HUES48 (cell line): ENCODE measurements around the gene LGALS12.

Source experiments
- H3K27ac ChIP-seq: one replicate; pipeline ENCODE4 v1.7.0; 2013; ENCODE audit warnings: low read depth, low read length, inconsistent platforms
- H3K27me3 ChIP-seq: 2 replicates; pipeline ENCODE4 v1.6.1; 2013; ENCODE audit warnings: mild to moderate bottlenecking, low read length; ENCODE audit not compliant: control insufficient read depth, insufficient read depth
- H3K36me3 ChIP-seq: 2 replicates; pipeline ENCODE4 v1.6.1; 2013; ENCODE audit warnings: low read length; ENCODE audit not compliant: control insufficient read depth, insufficient read depth
- H3K4me1 ChIP-seq: 2 replicates; pipeline ENCODE4 v1.6.1; 2013; ENCODE audit warnings: mild to moderate bottlenecking, low read length; ENCODE audit not compliant: control insufficient read depth, insufficient read depth
- H3K4me3 ChIP-seq: 2 replicates; pipeline ENCODE4 v1.5.1; 2013; ENCODE audit warnings: mild to moderate bottlenecking, low read depth, low read length
- H3K9ac ChIP-seq: 2 replicates; pipeline ENCODE4 v1.6.1; 2013; ENCODE audit warnings: mild to moderate bottlenecking, low read depth, low read length, moderate library complexity
- H3K9me3 ChIP-seq: 2 replicates; pipeline ENCODE4 v1.6.1; 2013; ENCODE audit warnings: low read length; ENCODE audit not compliant: control insufficient read depth, insufficient read depth

Gene LGALS12, protein sequence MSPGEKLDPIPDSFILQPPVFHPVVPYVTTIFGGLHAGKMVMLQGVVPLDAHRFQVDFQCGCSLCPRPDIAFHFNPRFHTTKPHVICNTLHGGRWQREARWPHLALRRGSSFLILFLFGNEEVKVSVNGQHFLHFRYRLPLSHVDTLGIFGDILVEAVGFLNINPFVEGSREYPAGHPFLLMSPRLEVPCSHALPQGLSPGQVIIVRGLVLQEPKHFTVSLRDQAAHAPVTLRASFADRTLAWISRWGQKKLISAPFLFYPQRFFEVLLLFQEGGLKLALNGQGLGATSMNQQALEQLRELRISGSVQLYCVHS

DNA sequence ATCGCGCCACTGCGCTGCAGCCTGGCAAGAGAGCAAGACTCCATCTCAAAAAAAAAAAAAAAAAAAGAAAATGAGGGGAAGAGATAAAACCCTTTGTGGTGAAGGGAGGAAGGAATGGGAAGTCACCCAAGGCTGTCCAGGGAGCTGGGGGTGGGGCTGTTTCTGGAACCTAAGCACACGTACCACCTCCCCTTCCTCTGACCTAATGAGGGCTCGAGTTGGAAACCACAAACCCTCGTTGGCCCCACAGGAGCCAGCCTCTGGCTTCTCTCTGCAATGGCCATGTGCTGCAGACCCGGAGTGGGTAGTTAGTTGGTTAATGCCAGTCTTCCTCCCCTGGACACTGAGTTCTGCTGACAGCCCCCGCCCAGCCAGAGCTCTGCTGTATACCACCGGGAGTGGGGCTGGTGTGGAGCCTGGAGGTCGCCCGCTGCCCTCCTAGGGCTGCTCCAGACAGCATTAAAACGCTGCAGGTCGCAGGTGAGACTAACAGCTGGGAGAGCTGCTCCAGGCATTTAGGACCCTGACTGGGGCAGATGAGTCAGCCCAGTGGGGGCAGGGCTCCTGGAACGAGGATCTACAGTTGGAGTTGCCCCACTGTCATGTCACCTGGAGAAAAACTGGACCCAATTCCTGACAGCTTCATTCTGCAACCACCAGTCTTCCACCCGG, at the start of gene LGALS12:
Gene LGALS12 (plus strand): TSS at position 228 of the 672 bp plus-strand sequence. CDS start 375 bp downstream, at position 603.
- H3K9me3 ChIP-seq, result 0 out of 2 replicates have a peak, but pooled peaks cover under 1% of the 10 kb centered on the region
- peaks cover 30% of the 10 kb centered on the region for H3K4me1 ChIP-seq
- peak within 1 kb of the TSS; percentile 22 for H3K27ac ChIP-seq
- no peaks in the 10 kb centered on the region for H3K27me3 ChIP-seq
- no peak within 1 kb of the TSS for H3K9ac ChIP-seq
- no peak within 1 kb of the TSS for H3K4me3 ChIP-seq
- H3K36me3 ChIP-seq, result no peaks in the 10 kb centered on the region

DNA sequence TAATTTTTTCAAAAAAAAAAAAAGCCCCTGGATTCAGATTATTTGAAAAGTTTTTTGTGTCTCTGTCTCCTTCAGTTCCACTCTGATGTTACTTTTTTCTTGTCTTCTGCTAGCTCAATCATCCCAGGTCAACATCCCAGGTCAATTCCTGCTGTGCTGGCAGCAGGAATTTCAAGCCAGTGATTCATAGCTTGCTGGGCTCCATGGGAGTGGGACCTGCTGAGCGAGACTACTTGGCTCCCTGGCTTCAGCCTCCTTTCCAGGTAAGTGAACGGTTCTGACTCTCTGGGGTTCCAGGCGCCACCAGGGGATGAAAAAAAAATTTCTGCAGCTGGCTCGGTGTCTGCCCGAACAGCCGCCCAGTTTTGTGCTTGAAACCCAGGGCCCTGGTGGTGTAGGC, 46.3 kb upstream of the LGALS12 start:
- H3K4me3 ChIP-seq, result no peak overlapping the region
- 0 out of 2 replicates have a peak, but pooled peaks cover 10% of the 10 kb centered on the region for H3K4me1 ChIP-seq
- 0 out of 2 replicates have a peak, but pooled peaks cover 4% of the 10 kb centered on the region for H3K36me3 ChIP-seq
- no peak overlapping the region for H3K9ac ChIP-seq
- H3K27me3 ChIP-seq, result no peaks in the 10 kb centered on the region
- H3K27ac ChIP-seq, result peak overlapping the region; percentile 84
- H3K9me3 ChIP-seq, result no peaks in the 10 kb centered on the region

DNA sequence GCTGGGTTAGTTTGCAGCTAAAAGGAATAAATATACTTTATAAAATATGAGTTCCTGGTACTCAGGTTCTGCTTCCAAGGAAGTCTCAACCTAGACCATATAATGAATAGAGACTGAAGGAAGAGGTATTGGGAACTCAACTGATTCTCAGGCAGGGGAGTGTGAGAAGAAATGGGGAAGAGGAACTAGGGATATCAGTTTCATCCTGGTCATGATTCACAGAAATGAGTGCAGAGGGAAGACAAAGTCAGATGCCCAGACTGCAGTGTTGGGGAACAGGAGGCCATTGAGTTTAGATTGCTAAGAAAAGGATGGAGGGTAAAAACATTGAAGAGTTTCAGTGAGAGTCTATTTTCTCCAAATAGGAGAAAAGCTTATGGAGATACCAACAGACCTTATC, 43.7 kb upstream of the LGALS12 start:
- Histone ChIP-seq H3K27ac (no peak overlapping the region), H3K4me3 (no peak overlapping the region), H3K9me3 (no peaks in the 10 kb centered on the region), H3K9ac (no peak overlapping the region), H3K27me3 (no peaks in the 10 kb centered on the region), H3K4me1 (0 out of 2 replicates have a peak, but pooled peaks cover 10% of the 10 kb centered on the region), H3K36me3 (0 out of 2 replicates have a peak, but pooled peaks cover 4% of the 10 kb centered on the region)

DNA sequence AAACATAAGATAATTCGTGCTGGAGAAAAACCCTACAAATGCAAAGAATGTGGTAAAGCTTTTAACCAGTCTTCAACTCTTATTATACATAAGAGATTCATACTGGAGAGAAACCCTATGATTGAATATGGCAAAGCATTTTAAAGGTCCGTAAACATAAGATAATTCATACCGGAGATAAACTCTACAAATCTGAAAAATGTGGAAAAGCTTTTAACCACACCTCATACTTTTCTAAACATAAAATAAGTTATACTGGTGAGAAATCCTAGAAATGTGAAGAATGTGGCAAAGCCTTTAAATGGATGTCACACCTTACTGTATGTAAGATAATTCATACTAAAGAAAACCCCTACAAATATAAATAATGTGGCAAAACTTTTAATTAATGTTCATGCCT, 35.6 kb upstream of the LGALS12 start:
- Histone ChIP-seq H3K9me3 (no peaks in the 10 kb centered on the region), H3K4me1 (no peaks in the 10 kb centered on the region), H3K9ac (no peak overlapping the region)

DNA sequence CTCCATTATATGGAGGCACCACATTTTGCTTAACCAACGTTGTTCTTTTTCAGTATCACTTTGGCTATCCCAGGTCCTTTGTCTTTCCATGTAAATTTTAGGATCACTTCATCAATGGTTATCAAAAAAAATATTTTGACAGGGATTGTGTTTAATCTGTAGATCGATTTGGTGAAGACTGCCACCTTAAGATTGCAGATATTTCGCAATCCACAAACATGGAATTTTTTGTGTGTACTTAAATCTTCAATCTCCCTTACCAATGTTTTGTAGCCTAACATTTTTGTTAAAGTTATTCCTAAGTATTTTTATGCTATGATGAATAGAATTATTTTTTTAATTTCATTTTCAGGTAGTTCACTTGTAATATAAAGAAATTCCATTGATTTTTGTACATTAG, 33.5 kb upstream of the LGALS12 start:
- no peak overlapping the region for H3K27ac ChIP-seq
- H3K27me3 ChIP-seq, result no peaks in the 10 kb centered on the region
- H3K9me3 ChIP-seq, result peaks cover 10% of the 10 kb centered on the region
- peaks cover 3% of the 10 kb centered on the region; the same call in 1 of the 2 replicates for H3K36me3 ChIP-seq
- H3K4me3 ChIP-seq, result no peak overlapping the region
- no peak overlapping the region for H3K9ac ChIP-seq
- H3K4me1 ChIP-seq, result no peaks in the 10 kb centered on the region

More for the DNA sequence above, 35.6 kb upstream of the LGALS12 start:
- Histone ChIP-seq H3K27ac (no peak overlapping the region), H3K36me3 (no peaks in the 10 kb centered on the region), H3K27me3 (no peaks in the 10 kb centered on the region), H3K4me3 (no peak overlapping the region)

DNA sequence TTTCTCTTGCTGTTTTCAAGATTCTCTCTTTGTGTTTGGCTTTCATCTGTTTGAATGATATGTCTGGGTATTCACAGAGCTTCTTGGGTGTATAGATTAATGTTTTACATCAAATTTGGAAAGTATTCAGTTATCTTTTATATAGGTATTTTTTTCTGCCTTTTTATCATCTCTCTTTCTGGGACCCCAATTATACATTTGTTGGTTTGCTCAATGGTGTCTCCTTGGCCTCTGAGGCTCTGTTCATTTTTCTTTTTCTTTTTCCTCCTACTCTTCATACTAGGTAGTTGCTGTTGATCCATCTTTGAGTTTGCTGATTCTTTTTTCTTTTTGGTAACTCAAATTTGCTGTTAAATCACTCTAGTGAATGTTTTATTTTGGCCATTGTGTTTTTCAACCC, 29.3 kb upstream of the LGALS12 start:
- Histone ChIP-seq H3K9ac (no peak overlapping the region), H3K27me3 (no peaks in the 10 kb centered on the region), H3K36me3 (peaks cover 3% of the 10 kb centered on the region; the same call in 1 of the 2 replicates), H3K4me1 (peaks cover 4% of the 10 kb centered on the region), H3K4me3 (no peak overlapping the region), H3K27ac (no peak overlapping the region), H3K9me3 (peaks cover 15% of the 10 kb centered on the region)

DNA sequence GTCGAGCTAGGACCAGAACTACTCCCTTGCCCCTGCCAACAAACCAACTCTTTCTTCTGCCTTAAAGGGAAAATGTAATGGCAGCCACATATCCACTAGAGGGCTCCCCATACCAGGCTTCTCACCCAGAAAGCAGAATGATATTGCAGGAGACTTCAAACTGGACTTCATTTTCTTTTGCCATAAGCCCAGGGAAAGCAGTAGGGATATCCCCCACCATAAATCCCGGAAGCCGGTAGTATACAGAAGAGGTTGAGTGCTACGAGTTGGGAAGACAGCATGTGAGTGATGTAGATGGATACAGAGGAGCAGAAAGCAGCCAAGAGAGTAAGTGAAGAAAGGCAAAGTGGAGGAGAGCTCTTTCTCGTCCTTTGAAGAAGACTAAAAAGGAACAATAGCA, 27.0 kb upstream of the LGALS12 start:
- Histone ChIP-seq H3K27ac (no peak overlapping the region), H3K27me3 (no peaks in the 10 kb centered on the region), H3K9ac (no peak overlapping the region), H3K36me3 (peaks cover 3% of the 10 kb centered on the region; the same call in 1 of the 2 replicates), H3K4me1 (peaks cover 8% of the 10 kb centered on the region), H3K4me3 (no peak overlapping the region), H3K9me3 (peaks cover 15% of the 10 kb centered on the region)

DNA sequence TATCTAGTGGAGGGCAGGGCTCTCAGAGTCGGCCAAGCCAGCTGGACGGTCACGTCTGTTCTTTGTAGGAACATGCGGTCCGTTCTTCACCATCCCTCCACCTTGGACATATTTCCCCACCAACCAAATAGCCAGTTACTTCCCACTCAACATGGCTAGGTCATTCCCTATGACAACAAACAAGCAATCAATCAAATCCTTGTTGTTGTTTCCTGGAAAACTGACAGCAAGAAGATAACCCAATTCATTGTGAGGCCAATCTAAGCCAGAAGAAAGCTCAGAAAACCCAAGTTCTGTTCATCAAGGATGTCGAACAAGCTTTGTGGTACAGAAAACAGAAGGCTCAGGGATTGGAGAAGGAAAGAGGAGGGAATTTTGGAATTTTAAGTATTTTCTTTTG, 25.8 kb upstream of the LGALS12 start:
- Histone ChIP-seq H3K4me3 (no peak overlapping the region), H3K27ac (no peak overlapping the region), H3K27me3 (no peaks in the 10 kb centered on the region), H3K9ac (no peak overlapping the region), H3K4me1 (peaks cover 8% of the 10 kb centered on the region), H3K36me3 (peaks cover 3% of the 10 kb centered on the region; the same call in 1 of the 2 replicates), H3K9me3 (peaks cover 19% of the 10 kb centered on the region)

DNA sequence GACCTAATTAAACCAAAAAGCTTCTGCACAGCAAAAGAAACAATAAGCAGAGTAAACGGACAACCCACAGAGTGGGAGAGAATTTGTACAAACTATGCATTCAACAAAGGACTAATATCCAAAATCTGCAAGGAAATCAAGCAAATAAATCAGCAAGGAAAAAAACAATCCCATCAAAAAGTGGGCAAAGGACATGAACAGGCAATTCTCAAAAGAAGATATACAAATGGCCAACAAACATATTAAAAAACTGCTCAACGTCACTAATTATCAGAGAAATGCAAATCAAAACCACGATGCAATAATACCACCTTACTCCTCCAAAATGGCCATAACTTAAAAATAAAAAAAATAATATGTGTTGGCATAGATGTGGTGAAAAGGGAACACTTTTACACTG, 20.1 kb upstream of the LGALS12 start:
- no peak overlapping the region for H3K4me3 ChIP-seq
- H3K4me1 ChIP-seq, result peaks cover 26% of the 10 kb centered on the region
- H3K27ac ChIP-seq, result no peak overlapping the region
- H3K27me3 ChIP-seq, result peaks cover 4% of the 10 kb centered on the region; the same call in 1 of the 2 replicates
- H3K36me3 ChIP-seq, result no peaks in the 10 kb centered on the region
- H3K9ac ChIP-seq, result no peak overlapping the region
- peaks cover 18% of the 10 kb centered on the region for H3K9me3 ChIP-seq

DNA sequence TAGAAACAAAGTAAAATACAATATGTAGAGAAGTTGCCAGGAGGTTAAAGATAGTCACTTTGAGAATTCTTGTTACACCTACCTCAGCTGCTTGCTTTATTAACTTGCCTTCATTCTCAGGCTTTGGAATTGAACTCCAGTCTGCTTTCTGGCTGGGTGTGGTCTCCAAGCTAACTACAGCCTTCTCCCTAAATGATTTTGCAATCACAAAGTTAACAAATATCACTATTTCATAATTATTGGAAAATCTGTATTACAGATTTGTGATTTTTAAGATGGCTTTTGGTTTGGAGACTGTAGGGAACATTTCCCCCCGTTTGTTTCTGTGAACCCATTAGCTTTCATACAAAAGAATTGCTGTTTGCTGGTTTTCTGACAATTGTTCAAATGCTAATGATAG, 17.1 kb upstream of the LGALS12 start:
- Histone ChIP-seq H3K27ac (no peak overlapping the region), H3K36me3 (no peaks in the 10 kb centered on the region), H3K9me3 (peaks cover 29% of the 10 kb centered on the region), H3K4me1 (peaks cover 32% of the 10 kb centered on the region), H3K4me3 (no peak overlapping the region), H3K27me3 (peaks cover 4% of the 10 kb centered on the region; the same call in 1 of the 2 replicates), H3K9ac (no peak overlapping the region)

DNA sequence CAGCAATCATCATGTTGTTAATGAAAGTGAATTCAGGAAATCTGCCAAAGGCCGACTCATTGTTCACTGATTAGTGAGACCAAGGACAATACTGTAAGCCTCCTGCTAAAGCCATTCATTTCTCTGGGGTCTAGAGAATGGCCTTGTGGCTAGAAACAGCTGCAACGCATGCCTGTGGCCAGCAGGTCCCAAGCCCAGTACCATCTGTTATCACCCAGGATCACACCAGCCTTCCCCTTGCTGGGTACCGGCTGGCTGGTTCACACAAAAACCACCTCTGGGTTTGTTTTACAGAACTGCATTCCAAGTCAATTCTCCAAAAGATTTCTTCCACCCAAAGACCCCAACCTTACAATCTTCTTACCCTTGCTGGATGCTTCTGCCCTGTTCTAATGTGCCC, 16.0 kb upstream of the LGALS12 start:
- H3K4me1 ChIP-seq, result peaks cover 32% of the 10 kb centered on the region
- peaks cover 26% of the 10 kb centered on the region for H3K9me3 ChIP-seq
- no peak overlapping the region for H3K27ac ChIP-seq
- H3K9ac ChIP-seq, result 0 out of 2 replicates have a peak overlapping the region, but pooled peaks have one; percentile 70
- H3K4me3 ChIP-seq, result peak overlapping the region; percentile 67
- peaks cover 4% of the 10 kb centered on the region; the same call in 1 of the 2 replicates for H3K27me3 ChIP-seq
- H3K36me3 ChIP-seq, result no peaks in the 10 kb centered on the region
